ENCODE data around the gene SH3PXD2B. TPM values are rescaled to one million over a fixed set of nuclear protein-coding genes. Genes with fewer than 3 reads are reported as not detected.

The SH3PXD2B gene
- total RNA-seq, 2 donors from 2014 or later = 12.2 to 13.2 TPM

GRCh38 chr5:172339264-172340180, 114.8 kb downstream of the SH3PXD2B start:
- intact Hi-C loops (cut with DNase I) = no loop called here
- no peaks in the 10 kb centered on the region for H3K36me3 ChIP-seq
- H3K27me3 ChIP-seq = no peaks in the 10 kb centered on the region
- H3K9me3 ChIP-seq = no peaks in the 10 kb centered on the region
- TF ChIP-seq CTCF (IDR thresholded peaks at IDR 0.05) = no peak
- no peak overlapping the region for H3K9ac ChIP-seq (ENCODE audit: low read depth in 2 of 2, low read length in 2 of 2)
- no peak overlapping the region for H3K27ac ChIP-seq
- no peak overlapping the region for H3K4me3 ChIP-seq
- no peak for DNase-seq
- H3K4me1 ChIP-seq = no peaks in the 10 kb centered on the region

- Histone ChIP-seq H3K4me1 (no peaks in the 10 kb centered on the region), H3K9ac (ENCODE audit: low read depth in 2 of 2, low read length in 2 of 2) (no peak overlapping the region), H3K27me3 (no peaks in the 10 kb centered on the region), H3K36me3 (no peaks in the 10 kb centered on the region), H3K4me3 (no peak overlapping the region), H3K27ac (no peak overlapping the region), H3K9me3 (no peaks in the 10 kb centered on the region)
- intact Hi-C loops (cut with DNase I) = no loop called here
- no peak for TF ChIP-seq CTCF (IDR thresholded peaks at IDR 0.05)
- DNase-seq = no peak
Measured at GRCh38 chr5:172336676-172337285, 117.5 kb downstream of the SH3PXD2B start.

GRCh38 chr5:172336264-172336663, 118.1 kb downstream of the SH3PXD2B start:
- no peaks in the 10 kb centered on the region for H3K27me3 ChIP-seq
- no peaks in the 10 kb centered on the region for H3K4me1 ChIP-seq
- no peak for TF ChIP-seq CTCF (IDR thresholded peaks at IDR 0.05)
- no peak overlapping the region for H3K9ac ChIP-seq (ENCODE audit: low read depth in 2 of 2, low read length in 2 of 2)
- H3K27ac ChIP-seq = no peak overlapping the region
- no peaks in the 10 kb centered on the region for H3K36me3 ChIP-seq
- DNase-seq = no peak
- intact Hi-C loops (cut with DNase I) = no loop called here
- no peaks in the 10 kb centered on the region for H3K9me3 ChIP-seq
- H3K4me3 ChIP-seq = no peak overlapping the region

GRCh38 chr5:172335721-172336120, 118.6 kb downstream of the SH3PXD2B start:
- no peak overlapping the region for H3K9ac ChIP-seq (ENCODE audit: low read depth in 2 of 2, low read length in 2 of 2)
- no peaks in the 10 kb centered on the region for H3K36me3 ChIP-seq
- H3K4me3 ChIP-seq = no peak overlapping the region
- intact Hi-C loops (cut with DNase I) = no loop called here
- no peaks in the 10 kb centered on the region for H3K4me1 ChIP-seq
- TF ChIP-seq CTCF (IDR thresholded peaks at IDR 0.05) = no peak
- no peak overlapping the region for H3K27ac ChIP-seq
- no peaks in the 10 kb centered on the region for H3K9me3 ChIP-seq
- H3K27me3 ChIP-seq = no peaks in the 10 kb centered on the region
- no peak for DNase-seq

GRCh38 chr5:172334641-172335040, 119.7 kb downstream of the SH3PXD2B start:
- no peaks in the 10 kb centered on the region for H3K9me3 ChIP-seq
- no peak overlapping the region for H3K27ac ChIP-seq
- DNase-seq = no peak
- intact Hi-C loops (cut with DNase I) = no loop called here
- no peaks in the 10 kb centered on the region for H3K27me3 ChIP-seq
- H3K4me1 ChIP-seq = no peaks in the 10 kb centered on the region
- no peak for TF ChIP-seq CTCF (IDR thresholded peaks at IDR 0.05)
- H3K9ac ChIP-seq (ENCODE audit: low read depth in 2 of 2, low read length in 2 of 2) = no peak overlapping the region
- no peak overlapping the region for H3K4me3 ChIP-seq
- no peaks in the 10 kb centered on the region for H3K36me3 ChIP-seq
